ENCODE measurements around the gene FOXB1. TPM values are rescaled to one million over a fixed set of nuclear protein-coding genes. Genes with fewer than 3 reads are reported as not detected.

Gene FOXB1
- polyA plus RNA-seq, 1 donor from 2014 or later = not detected

DNA sequence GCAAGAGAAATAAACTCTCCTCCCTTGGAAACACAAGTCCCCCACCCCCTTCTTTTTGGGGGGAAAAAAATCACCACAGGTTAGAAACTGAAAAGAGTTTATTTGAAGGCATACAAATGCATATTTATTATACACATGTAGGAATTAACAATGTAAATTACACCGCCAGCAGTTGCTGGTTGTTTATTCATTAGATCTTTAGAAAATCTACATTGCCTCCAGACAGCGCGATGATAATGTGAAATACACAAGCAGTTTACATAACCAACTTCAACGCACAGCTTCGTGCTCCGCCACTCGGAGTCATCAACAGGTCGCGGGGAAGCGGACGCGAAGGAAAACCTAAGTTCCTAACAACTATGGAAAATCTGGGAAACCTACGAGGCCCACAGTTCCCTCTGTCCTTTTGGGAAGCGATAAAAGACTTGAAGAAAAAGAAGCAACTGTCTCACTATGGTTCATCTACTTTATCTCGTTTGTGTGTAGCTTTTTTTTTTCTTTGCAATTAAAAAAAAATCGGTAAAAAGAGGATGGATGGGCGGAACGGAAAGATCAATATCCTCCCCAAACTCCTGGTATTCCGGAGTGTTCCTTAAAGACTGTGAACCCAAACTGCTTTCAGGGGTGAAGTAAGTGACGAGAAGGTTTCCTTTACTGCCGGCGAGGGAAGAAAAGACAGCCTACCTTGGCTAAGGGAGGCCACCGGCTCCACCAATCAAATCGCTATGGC is 8.4 kb upstream of the FOXB1 start:
- peaks cover 93% of the 10 kb centered on the region for H3K27me3 ChIP-seq (ENCODE audit: insufficient read depth, low read depth, low read length)
- H3K4me2 ChIP-seq (ENCODE audit: low read length) = no peak overlapping the region
- no peak overlapping the region for H3K9ac ChIP-seq (ENCODE audit: low read length)

More for the DNA sequence above, 8.4 kb upstream of the FOXB1 start:
- H3F3A ChIP-seq (ENCODE audit: insufficient read depth, low read length, poor library complexity, severe bottlenecking) = no peaks in the 10 kb centered on the region
- TF ChIP-seq EZH2 (IDR thresholded peaks at IDR 0.05; ENCODE audit: borderline replicate concordance, insufficient read depth, low read length, poor library complexity, severe bottlenecking) = no peak
- no peak for TF ChIP-seq MXI1 (conservative IDR thresholded peaks at IDR 0.05; ENCODE audit: poor library complexity, severe bottlenecking)
- no peak for TF ChIP-seq RAD21 (conservative IDR thresholded peaks at IDR 0.05)
- TF ChIP-seq CTCF (IDR thresholded peaks at IDR 0.05; ENCODE audit: poor library complexity, severe bottlenecking) = peak; percentile 26
- TF ChIP-seq POLR2AphosphoS5 (IDR thresholded peaks at IDR 0.05) = peak; percentile 86
- TF ChIP-seq TAF1 (IDR thresholded peaks at IDR 0.05; ENCODE audit: low read depth) = no peak
- no peak for TF ChIP-seq REST (IDR thresholded peaks at IDR 0.05; ENCODE audit: borderline replicate concordance)
- no peaks in the 10 kb centered on the region for H4K20me1 ChIP-seq (ENCODE audit: insufficient read depth)
- H3K4me3 ChIP-seq (ENCODE audit: low read length) = no peak overlapping the region
- H3K27ac ChIP-seq (ENCODE audit: low read length) = no peak overlapping the region
- H3K9me3 ChIP-seq (ENCODE audit: low read length) = no peaks in the 10 kb centered on the region
- no peaks in the 10 kb centered on the region for H3K36me3 ChIP-seq (ENCODE audit: insufficient read depth, low read length)
- H3K79me2 ChIP-seq (replicated peaks; ENCODE audit: insufficient read depth, low read length) = no peaks in the 10 kb centered on the region
- no peak overlapping the region for H2AFZ ChIP-seq (ENCODE audit: low read depth, low read length)
- no peaks in the 10 kb centered on the region for H3K9me2 ChIP-seq (ENCODE audit: insufficient read depth, low read length)
